ENCODE results near the gene TMEM186.

DNA sequence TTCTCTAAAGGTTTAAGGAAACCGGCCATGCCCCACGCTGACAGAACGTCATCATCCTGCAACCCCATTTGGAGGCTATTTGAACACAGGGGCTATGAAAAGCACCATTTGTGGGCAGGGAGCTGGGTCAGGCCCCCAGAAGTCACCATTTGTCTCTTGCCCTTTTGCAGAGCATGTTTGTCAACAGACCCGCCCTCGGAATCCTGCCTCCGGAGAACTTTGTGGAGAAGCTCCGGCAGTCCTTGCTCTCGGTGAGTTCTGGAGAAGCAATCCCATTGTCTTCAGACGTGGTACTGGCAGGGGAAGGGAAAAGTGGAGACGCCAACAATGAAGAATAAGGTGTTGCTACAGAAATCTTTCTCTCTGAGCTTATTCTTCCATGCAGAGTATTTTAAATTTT, 33.5 kb downstream of the TMEM186 start:
- TF ChIP-seq, protein P1, sequence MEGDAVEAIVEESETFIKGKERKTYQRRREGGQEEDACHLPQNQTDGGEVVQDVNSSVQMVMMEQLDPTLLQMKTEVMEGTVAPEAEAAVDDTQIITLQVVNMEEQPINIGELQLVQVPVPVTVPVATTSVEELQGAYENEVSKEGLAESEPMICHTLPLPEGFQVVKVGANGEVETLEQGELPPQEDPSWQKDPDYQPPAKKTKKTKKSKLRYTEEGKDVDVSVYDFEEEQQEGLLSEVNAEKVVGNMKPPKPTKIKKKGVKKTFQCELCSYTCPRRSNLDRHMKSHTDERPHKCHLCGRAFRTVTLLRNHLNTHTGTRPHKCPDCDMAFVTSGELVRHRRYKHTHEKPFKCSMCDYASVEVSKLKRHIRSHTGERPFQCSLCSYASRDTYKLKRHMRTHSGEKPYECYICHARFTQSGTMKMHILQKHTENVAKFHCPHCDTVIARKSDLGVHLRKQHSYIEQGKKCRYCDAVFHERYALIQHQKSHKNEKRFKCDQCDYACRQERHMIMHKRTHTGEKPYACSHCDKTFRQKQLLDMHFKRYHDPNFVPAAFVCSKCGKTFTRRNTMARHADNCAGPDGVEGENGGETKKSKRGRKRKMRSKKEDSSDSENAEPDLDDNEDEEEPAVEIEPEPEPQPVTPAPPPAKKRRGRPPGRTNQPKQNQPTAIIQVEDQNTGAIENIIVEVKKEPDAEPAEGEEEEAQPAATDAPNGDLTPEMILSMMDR (conservative IDR thresholded peaks at IDR 0.05), result no peak
- no peak for TF ChIP-seq EZH2 (IDR thresholded peaks at IDR 0.05; ENCODE audit: low read depth)

Data from PC-9 (cell line).